ENCODE data around the gene EPHA3.

DNA sequence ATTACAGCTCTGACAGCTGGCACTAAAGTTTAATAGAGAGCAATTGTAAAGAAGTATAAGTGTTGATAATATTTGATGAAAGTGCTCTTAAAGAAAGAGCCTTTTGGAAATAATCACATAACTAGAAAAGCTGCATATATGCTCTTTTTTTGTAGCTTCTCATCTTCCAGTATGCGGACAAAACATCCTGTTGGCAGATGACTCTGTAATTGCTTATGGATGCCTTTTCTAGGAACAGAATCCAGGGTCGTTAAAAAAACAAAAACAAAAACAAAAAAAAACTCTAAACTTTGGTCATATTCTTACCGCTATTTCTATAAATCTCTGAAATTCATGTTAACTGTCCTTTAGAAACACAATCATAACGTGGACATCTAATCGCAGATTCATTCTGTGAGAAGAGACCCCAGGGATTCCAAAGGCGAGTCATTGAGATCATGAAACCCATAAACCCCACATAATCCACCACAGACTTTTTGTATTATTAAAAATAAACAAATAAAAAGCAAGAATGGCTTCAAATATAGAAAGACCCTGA is 109.8 kb downstream of the EPHA3 start:
- TF ChIP-seq, protein P1, sequence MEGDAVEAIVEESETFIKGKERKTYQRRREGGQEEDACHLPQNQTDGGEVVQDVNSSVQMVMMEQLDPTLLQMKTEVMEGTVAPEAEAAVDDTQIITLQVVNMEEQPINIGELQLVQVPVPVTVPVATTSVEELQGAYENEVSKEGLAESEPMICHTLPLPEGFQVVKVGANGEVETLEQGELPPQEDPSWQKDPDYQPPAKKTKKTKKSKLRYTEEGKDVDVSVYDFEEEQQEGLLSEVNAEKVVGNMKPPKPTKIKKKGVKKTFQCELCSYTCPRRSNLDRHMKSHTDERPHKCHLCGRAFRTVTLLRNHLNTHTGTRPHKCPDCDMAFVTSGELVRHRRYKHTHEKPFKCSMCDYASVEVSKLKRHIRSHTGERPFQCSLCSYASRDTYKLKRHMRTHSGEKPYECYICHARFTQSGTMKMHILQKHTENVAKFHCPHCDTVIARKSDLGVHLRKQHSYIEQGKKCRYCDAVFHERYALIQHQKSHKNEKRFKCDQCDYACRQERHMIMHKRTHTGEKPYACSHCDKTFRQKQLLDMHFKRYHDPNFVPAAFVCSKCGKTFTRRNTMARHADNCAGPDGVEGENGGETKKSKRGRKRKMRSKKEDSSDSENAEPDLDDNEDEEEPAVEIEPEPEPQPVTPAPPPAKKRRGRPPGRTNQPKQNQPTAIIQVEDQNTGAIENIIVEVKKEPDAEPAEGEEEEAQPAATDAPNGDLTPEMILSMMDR (IDR thresholded peaks at IDR 0.05 in 4 of 5, conservative IDR thresholded peaks at IDR 0.05 in 1 of 5): no peak
- no peak for TF ChIP-seq POLR2A (IDR thresholded peaks at IDR 0.05)

Data from gastrocnemius medialis (tissue), 4 donors.